ENCODE results near the gene ATP8B3. TPM values are rescaled to one million over a fixed set of nuclear protein-coding genes. Genes with fewer than 3 reads are reported as not detected.

Gene ATP8B3
- total RNA-seq, 1 experiment from 2014 or later = 8.7 TPM

DNA sequence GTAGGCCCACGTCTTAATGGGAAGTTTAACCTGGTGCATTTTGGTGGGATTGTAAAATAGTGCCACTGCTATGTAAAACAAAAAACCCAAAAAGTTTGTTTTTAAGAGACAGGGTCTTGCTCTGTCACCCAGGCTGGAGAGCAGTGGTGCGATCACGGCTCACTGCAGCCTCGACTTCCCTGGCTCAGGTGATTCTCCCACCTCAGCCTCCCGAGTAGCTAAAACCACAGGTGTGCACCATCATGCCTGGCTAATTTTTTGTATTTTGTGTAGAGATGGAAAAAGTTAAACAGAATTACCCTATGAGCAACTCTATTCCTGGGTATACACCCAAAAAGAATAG, 37.0 kb upstream of the ATP8B3 start:
- BruUV-seq (replicated peaks) = no TSS peak

DNA sequence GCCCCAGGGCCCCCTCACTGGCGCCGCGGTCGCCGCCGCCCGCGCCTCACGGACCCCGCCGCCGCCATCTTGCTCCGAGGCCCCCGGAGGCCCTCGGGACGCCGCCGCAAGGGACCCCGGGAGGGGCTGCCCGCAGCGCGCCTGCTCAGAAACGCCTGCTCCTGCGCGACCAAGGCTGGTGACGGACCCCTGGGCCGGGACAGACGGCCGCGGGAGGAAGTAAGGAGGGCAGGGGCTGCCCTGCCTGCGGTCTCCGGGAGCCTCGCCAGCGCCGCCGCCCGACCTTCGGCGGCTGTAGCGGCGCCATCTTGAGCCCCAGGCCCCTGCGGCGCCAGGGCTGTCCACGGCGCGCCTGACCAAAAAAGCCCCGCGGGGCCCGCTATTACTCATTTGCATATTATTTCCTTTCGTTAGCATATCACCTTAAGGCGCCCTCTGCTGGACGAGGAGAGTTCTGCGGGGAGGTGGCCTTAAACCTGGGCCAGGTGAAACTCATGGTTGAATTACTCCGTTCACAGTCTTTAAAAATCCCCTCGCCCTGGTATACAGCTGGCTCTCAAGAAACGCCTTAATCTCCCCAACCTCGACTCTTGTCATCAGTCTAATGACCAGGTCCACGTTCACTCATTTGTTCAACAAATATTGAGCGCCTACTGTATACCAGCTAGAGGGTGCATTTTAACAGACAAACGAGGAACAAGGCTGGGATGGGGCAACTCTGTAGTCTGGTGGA, 36.5 kb upstream of the ATP8B3 start, which contains the start of gene REXO1:
REXO1 (minus strand) TSS at position 85 of the 733 bp plus-strand sequence. CDS start 125 bp downstream, outside the sequence.
- peak; percentile 97 for DNase-seq (ENCODE audit: low spot score)
- BruUV-seq (replicated peaks) = no TSS peak
- ChIA-PET POLR2A (ENCODE audit: low non-redundant PET) (no interaction called here), CTCF (no interaction called here)
- Histone ChIP-seq H3K27me3 (replicated peaks; ENCODE audit: insufficient read depth, low read depth, low read length, poor library complexity) (no peaks in the 10 kb centered on the region), H3K9me3 (ENCODE audit: low read depth, low read length, poor library complexity, severe bottlenecking) (no peaks in the 10 kb centered on the region), H3K27ac (ENCODE audit: low read depth, low read length, poor library complexity, severe bottlenecking) (peak within 1 kb of the TSS; percentile 100), H3K4me1 (ENCODE audit: insufficient read depth, low read length, poor library complexity, severe bottlenecking) (peaks cover 36% of the 10 kb centered on the region), H3K4me3 (ENCODE audit: low read depth, low read length, poor library complexity, severe bottlenecking) (peak within 1 kb of the TSS; percentile 99), H3K36me3 (ENCODE audit: insufficient read depth, low read length, poor library complexity, severe bottlenecking) (no peaks in the 10 kb centered on the region)
- intact Hi-C loops (cut with micrococcal nuclease; ENCODE audit: unreplicated experiment) = loop anchor here (5.0 kb wide), 1 partner anchor 176 kb away; no protein-coding TSS in a partner anchor
- TF ChIP-seq, protein P1, sequence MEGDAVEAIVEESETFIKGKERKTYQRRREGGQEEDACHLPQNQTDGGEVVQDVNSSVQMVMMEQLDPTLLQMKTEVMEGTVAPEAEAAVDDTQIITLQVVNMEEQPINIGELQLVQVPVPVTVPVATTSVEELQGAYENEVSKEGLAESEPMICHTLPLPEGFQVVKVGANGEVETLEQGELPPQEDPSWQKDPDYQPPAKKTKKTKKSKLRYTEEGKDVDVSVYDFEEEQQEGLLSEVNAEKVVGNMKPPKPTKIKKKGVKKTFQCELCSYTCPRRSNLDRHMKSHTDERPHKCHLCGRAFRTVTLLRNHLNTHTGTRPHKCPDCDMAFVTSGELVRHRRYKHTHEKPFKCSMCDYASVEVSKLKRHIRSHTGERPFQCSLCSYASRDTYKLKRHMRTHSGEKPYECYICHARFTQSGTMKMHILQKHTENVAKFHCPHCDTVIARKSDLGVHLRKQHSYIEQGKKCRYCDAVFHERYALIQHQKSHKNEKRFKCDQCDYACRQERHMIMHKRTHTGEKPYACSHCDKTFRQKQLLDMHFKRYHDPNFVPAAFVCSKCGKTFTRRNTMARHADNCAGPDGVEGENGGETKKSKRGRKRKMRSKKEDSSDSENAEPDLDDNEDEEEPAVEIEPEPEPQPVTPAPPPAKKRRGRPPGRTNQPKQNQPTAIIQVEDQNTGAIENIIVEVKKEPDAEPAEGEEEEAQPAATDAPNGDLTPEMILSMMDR (conservative IDR thresholded peaks at IDR 0.05; ENCODE audit: low read depth, low read length) = peak; percentile 99
- no peak for TF ChIP-seq EZH2 (IDR thresholded peaks at IDR 0.05; ENCODE audit: borderline replicate concordance, low read depth, low read length, poor library complexity, severe bottlenecking)

More for the DNA sequence above, 37.0 kb upstream of the ATP8B3 start:
- no peaks in the 10 kb centered on the region for H3K27me3 ChIP-seq (replicated peaks; ENCODE audit: insufficient read depth, low read depth, low read length, poor library complexity)
- H3K36me3 ChIP-seq (ENCODE audit: insufficient read depth, low read length, poor library complexity, severe bottlenecking) = peaks cover 4% of the 10 kb centered on the region
- no peak overlapping the region for H3K4me3 ChIP-seq (ENCODE audit: low read depth, low read length, poor library complexity, severe bottlenecking)
- no peak for DNase-seq (ENCODE audit: low spot score)
- H3K9me3 ChIP-seq (ENCODE audit: low read depth, low read length, poor library complexity, severe bottlenecking) = no peaks in the 10 kb centered on the region
- intact Hi-C loops (cut with micrococcal nuclease; ENCODE audit: unreplicated experiment) = loop anchor here (5.0 kb wide), 1 partner anchor 177 kb away; no protein-coding TSS in a partner anchor
- H3K27ac ChIP-seq (ENCODE audit: low read depth, low read length, poor library complexity, severe bottlenecking) = no peak overlapping the region
- TF ChIP-seq, protein P1 (conservative IDR thresholded peaks at IDR 0.05; ENCODE audit: low read depth, low read length) = no peak
- TF ChIP-seq EZH2 (IDR thresholded peaks at IDR 0.05; ENCODE audit: borderline replicate concordance, low read depth, low read length, poor library complexity, severe bottlenecking) = no peak
- ChIA-PET CTCF (no interaction called here), POLR2A (ENCODE audit: low non-redundant PET) (no interaction called here)
- peaks cover 42% of the 10 kb centered on the region for H3K4me1 ChIP-seq (ENCODE audit: insufficient read depth, low read length, poor library complexity, severe bottlenecking)

DNA sequence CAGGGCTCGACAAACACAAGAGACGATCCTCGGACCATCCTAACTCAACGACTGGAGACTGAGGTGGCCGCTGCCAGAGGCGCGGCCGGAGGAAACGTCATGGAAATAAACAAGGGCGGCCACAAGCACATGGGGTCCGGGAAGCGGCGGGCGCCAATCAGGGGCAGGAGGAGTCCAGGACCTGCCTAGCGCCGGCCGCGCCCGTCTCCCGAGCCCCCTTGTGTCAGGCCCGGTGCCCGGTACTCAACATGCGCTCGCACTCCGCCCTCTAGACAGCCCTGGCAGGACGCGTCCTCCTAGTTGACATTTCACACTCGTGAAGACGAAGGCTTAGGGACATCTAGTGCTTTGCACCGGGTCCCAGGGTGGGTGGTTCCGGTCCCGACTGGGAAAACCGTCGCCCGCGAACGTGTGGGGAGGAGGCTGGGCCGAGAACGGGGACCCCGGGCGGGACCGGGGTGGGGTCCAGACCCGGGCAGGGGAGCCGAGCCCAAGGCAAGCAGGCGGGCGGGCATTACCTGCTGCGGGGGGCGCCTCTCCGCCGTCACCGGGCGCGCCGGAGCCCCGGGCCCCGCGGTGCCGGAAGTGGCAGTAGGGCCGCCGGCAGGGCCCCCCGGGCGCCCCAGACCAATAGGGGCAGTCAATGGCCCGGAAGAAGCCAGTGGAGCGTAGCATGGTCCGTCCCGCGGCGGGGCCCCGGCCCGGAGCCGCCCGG, 35.8 kb upstream of the ATP8B3 start:
- H3K4me3 ChIP-seq (ENCODE audit: low read depth, low read length, poor library complexity, severe bottlenecking) = peak overlapping the region; percentile 99
- TF ChIP-seq, protein P1 (conservative IDR thresholded peaks at IDR 0.05; ENCODE audit: low read depth, low read length) = no peak
- no peak for TF ChIP-seq EZH2 (IDR thresholded peaks at IDR 0.05; ENCODE audit: borderline replicate concordance, low read depth, low read length, poor library complexity, severe bottlenecking)
- BruUV-seq (replicated peaks) = no TSS peak
- H3K4me1 ChIP-seq (ENCODE audit: insufficient read depth, low read length, poor library complexity, severe bottlenecking) = peaks cover 29% of the 10 kb centered on the region
- no peaks in the 10 kb centered on the region for H3K27me3 ChIP-seq (replicated peaks; ENCODE audit: insufficient read depth, low read depth, low read length, poor library complexity)
- H3K36me3 ChIP-seq (ENCODE audit: insufficient read depth, low read length, poor library complexity, severe bottlenecking) = peaks cover 3% of the 10 kb centered on the region
- no peaks in the 10 kb centered on the region for H3K9me3 ChIP-seq (ENCODE audit: low read depth, low read length, poor library complexity, severe bottlenecking)
- ChIA-PET CTCF (no interaction called here), POLR2A (ENCODE audit: low non-redundant PET) (no interaction called here)
- H3K27ac ChIP-seq (ENCODE audit: low read depth, low read length, poor library complexity, severe bottlenecking) = peak overlapping the region; percentile 100
- DNase-seq (ENCODE audit: low spot score) = peak; percentile 38
- intact Hi-C loops (cut with micrococcal nuclease; ENCODE audit: unreplicated experiment) = loop anchor here (5.0 kb wide), 1 partner anchor 176 kb away; no protein-coding TSS in a partner anchor
